ENCODE data around the gene MTPN.

Gene MTPN

DNA sequence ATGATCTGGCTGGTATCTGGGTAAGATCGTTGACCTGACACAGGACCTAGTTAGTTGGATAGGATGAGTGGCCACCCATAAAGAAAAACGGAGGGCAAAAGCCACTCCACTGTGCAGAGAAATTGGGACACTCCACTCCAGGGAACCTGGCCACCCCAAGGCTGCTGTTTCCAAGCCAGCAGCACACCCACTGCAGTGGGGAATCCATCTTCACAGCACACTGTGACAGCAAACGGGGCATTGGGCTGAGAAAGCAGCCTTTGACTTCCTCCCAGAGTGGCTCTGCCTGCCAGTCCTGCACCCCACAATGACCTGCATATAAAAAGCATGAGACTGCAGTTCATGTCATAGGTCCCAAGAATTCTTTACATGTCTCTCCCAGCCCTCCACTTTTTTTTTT is 52.9 kb downstream of the MTPN start:
- DNase-seq (ENCODE audit: low spot score) = no peak

DNA sequence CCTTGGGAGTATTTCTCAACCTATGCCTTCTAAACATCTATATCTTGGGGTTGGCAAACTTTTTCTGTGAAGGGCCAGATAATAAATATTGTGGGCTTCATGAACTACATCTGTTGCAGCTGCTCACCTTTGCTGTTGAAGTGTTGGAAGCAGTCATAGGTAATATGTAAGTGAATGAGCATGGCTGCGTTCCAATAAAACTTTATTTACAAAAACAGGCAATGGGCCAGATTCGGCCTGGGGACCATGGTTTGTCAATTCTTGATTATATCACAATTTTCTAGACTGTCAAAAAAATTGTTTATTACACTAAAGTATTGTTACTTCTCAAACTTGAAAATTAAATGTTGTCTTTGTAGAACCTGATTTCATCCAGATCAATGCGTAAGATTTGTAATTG is 54.9 kb downstream of the MTPN start:
- no peak for DNase-seq (ENCODE audit: low spot score)

DNA sequence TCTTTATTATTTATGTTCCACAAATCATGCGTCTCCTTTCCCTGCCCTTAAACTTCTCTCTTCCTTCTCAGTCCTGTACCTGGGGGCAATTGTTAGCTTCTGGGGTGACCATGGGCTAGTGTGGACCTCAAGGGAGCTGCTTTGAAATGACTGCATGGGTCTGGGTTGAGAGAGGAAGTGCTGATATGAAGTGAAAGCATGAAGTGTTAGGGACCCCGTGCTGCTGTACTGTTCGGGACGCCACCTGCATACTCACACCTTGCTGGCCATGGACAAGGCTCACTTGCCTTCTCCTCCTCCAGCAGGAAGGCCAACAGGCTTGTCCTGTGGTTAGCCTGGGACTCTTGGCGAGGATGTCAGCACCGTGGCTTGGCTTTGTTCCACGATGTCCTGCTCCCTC is 56.7 kb downstream of the MTPN start:
- DNase-seq (ENCODE audit: low spot score) = no peak

DNA sequence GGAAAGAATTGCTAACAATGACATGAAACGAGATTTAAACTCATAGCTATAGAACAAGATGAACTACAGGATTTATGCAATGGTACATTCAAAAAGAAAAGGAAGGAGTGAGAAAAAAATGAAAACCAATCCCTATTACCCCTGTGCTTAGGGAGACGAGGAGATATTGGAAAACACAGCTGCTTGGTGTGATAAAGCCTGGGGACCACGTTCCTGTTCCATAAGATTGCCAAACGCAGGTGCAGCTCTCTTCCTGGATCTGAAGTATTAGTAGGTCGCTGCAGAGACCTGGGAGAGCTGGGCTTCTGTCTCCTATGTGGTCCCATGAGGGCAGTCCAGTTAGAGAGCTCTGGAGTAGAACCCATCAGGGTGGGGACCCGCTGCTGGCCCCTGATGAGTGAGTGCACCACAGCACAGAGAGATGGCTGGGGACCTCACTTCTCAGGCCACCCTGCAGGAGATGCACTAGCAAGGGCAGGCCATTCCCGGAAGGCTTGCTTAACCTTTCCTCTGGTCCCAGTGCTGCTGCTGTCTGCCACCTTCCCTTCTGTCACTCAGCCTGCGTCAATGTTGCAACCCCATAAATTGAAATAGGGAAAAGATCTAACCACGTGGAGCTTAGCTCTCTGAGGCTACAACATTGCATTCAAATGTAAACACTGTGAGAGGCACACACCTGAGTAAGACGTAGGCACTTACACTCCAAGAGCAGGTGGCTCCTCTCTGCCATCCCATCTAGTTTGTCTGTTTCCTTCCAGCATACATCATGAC is 57.9 kb downstream of the MTPN start:
- no peak for DNase-seq (ENCODE audit: low spot score)

DNA sequence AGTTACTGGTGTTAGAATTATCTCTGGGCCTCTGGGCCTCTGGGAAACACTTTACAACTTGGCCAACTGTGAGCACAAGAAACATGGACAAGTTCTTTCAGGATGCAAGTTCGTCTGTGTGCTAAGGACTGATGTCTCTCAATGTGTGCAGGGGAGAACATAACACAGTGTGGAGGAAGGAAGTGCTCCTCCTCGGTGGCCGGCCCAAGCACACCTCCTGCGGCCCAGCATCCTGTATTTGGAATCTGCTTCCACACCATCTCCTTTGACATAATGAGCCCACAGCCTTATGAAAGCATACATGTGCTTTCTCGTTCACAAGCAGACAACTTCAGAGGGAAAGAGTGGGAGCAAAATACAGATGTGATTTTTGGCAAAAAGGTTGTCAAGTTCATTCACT is 59.0 kb downstream of the MTPN start:
- no peak for DNase-seq (ENCODE audit: low spot score)

DNA sequence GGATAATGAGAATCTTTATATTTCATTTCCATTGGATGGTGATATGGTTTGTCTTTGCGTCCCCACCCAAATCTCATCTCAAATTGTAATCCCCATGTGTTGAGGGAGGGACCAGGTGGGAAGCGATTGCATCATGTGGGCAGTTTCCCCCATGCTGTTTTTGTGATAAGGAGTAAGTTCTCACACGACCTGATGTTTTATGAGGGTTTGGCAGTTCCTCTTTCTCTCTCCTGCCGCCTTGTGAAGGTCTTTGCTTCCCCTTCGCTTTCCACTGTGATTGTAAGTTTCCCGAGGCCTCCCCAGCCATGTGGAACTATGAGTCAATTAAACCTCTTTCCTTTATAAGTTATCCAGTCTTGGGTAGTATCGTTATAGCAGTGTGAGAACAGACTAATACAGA is 59.4 kb downstream of the MTPN start:
- DNase-seq (ENCODE audit: low spot score) = no peak

DNA sequence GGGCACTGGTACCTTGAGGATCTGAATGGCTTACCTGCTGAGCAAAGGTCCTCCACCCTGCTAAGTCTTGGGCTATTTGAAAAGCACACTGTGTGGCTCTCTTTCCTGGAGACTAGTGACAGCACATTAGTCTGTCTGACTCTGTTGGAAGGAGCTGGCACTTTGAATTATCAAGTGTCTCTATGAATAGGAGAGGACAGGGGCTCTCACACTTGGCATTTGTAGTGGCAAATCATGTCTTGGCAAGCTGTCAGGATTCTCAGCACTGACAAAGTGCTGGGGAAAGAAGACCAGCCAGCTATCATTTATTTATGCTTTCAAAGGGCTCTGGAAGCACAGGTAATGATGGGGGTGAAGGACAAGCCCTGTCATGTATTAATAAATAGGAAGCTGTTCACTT is 62.8 kb downstream of the MTPN start:
- no peak for DNase-seq (ENCODE audit: low spot score)

DNA sequence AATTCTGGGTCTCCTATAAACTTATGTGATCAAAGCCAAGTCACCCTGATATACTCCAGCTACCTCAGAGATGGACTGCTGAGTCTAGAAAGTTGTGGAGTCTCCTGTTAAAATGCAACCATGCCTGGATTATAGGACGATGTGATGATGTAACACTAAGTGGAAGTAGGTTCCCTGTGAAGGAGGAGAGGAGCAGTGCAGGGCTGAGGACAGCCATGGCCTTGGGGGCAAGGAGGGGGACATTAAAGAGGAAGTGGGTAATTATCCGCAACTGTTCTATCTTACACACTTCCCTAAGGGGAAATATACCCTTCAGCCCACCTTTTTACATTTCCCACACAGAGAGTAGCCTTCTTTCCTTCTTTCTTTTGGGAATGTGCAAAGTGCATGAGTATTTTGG is 63.8 kb downstream of the MTPN start:
- DNase-seq (ENCODE audit: low spot score) = no peak

DNA sequence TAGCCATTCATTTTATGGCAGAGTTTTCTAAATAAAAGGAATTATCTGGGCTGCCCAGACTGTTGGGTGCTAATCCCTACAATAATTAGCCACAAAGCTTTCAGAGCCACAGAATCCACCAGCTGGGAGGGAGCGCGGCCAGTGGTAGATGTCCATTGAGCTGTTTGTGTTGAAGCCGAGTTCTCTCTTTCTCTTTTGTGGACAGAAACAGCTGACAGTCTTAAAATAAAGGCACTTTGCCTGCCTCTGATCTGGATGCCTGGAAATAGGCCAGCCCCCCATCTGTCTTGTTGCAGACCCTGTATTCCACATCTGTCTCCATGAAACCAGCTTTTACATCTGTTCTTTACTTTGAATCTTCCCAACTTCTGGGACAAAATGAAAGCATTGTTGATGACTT is 66.1 kb downstream of the MTPN start:
- no peak for DNase-seq (ENCODE audit: low spot score)

DNA sequence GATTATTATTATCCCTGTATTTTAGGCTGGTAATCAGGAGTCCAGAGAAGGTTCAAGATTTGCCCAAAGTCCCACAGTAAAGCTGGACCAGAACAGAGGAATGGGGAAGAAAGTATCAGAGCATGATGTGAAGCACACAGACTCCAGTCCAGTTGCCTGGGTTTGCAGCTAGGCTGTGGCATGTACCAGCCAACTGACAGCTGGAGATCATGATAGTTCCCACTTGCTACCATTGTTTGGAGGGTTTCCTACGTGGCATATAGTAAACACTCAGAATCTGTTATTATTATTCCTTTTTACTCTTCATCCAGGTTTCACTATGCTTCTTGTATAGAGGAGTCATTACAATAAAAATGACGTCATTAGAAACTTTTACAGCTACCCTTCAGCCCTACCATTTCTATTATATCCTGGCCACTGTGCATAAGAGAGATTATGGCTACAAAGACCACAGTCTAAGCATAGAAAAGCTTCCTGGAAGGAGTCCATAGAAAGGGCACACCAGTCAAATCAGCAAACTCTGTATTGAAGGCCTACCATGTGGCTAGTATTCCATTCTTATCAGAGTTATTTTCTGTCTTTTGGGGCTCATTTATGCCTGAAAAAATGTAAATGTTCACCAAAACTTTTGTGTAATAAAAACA is 66.6 kb downstream of the MTPN start:
- no peak for DNase-seq (ENCODE audit: low spot score)

DNA sequence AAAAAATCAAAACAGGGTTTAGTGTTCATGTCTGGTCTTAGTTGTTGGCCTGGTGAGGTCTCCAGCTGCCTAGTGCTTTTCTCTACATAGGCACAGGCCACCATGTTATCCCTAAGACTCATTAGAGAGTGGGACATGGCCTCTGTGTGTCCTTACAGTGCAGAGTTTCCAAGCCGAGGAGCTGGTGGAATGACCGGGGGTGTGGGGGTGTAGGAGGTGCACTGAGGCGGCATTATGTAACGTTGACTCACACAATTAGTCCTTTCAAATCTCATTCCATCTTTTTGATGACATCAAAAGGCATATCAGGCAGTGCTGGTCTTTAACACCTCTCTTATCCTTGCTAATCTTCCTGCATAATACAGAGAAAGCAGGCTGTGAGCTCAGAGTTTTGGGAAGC is 71.3 kb downstream of the MTPN start:
- no peak for DNase-seq (ENCODE audit: low spot score)

DNA sequence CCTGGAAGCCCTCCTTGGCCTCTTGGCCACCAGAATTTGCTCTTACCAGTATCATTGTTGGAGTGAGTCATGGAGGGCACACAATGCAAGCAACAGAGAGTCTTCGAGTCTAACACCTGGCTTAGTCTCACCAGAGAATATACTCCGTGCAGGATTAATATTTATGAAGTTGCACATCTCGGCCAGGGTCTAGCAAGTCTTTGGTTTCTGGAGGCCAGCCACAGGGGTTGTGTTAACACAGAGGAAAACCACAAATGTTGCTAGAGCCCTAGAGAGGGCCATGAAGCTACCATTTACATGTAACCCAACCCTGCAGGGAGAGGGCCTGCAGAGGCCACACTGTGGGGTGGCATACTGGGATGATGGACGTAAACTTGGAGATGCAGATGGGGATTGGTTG is 71.8 kb downstream of the MTPN start:
- no peak for DNase-seq (ENCODE audit: low spot score)

DNA sequence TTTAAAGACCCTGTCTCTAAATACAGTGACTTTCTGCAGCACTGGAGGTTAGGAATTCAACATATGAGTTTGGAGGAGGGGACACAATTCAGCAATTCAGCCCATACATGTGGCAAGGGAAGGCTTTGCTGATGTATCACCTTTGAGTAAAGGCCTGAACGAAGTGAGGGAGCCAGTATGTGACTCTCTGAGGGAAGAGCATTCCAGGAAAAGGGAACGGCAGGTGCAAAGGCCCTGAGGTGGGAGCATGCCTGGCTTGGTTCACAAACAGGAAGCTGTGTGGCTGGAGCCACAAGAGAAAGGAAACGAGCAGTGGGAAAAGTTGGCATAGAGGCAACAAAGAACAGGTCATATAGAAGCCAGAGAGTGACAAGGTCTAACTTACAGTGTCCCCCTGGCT is 72.9 kb downstream of the MTPN start:
- DNase-seq (ENCODE audit: low spot score) = no peak

DNA sequence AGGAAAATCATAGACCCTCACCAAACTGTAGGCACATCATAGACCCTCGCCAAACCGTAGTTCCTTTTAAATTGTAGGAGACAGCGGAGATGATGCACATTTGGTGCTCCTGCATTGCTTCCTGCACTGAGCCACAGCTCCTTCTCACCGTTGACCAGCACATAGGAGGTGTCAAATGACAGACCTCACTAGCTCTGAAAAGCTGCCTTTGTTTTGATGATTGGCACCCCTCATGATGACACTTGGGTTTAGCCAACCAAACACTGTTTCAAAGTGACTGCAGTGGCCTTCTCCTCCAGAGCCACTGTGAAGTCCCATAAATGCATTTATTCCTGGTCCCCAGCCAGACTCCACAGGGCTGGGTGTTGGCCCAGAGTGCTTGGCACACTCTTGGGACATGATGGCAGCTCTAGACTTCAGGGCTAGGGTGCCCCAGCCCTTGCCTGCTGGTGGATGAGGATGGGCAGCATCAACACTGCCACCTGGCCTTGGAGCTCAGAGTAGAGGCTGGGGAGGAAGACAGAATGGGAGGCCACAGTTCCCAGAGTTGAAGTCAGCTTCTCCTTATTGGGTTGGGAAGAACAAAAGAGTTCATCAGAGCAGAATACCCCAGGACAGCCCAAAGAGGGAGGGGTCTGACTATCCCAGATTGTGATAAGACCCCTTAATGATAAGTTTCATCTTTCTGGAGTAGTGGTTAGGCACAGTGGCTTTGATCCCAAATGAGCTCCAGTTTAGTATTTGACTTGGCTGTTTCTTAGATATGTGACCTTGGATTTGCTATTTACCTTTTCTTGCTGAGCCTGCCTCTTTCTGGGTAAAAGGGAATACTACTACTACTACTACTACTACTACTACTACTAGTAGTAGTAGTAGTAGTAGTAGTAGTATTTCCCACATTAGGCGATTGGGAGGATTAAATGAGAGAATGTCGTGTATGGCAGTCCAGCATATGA is 75.3 kb downstream of the MTPN start:
- DNase-seq (ENCODE audit: low spot score) = no peak

DNA sequence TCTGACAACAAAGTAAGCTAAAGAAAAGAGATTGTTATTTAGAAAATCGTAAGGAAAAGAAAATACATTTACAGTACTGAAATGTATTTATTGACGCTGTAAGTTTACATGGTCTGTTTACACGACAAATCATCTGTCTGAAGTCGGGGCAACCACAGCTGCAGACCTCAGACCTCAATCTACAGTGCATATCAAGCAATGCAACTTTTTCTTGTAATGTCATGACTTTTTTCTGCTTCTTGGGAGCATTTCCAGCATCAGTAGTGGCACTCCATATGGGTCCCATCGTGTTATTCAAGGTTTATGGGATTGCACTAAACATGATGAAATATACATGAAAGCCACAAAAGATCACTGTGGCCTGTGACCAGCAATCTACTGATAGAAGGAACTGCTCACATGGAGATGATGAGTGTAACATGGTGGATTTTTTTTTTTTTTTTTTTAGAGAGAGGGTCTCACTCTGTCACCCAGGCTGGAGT is 77.1 kb downstream of the MTPN start:
- DNase-seq (ENCODE audit: low spot score) = no peak

DNA sequence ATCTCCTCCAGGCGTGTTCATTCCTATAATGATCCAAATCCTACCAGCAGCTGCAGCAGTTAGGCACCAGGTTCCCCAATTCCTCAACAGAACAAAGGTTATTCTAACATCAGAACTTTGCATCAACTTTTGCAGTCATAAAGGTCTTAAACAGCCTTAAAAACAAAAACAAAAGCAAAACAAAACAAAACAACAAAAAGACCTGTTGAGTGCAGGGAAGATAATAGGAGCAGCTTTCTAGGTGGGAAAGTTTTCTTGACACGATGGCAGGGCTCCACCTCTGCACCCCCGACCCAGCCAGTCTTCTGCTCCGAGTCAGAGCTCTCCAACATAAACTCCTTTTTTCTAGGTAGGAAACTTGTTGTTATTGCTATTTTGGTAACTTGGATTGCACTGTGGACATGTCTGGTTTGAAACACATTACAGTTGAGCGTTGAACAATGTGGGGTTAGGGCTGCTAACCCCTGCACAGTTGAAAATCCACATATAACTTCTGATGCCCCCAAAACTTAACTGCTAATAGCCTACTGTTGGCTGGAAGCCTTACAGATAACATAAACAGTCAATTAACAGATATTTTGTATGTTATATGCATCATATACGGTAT is 77.6 kb downstream of the MTPN start:
- no peak for DNase-seq (ENCODE audit: low spot score)

DNA sequence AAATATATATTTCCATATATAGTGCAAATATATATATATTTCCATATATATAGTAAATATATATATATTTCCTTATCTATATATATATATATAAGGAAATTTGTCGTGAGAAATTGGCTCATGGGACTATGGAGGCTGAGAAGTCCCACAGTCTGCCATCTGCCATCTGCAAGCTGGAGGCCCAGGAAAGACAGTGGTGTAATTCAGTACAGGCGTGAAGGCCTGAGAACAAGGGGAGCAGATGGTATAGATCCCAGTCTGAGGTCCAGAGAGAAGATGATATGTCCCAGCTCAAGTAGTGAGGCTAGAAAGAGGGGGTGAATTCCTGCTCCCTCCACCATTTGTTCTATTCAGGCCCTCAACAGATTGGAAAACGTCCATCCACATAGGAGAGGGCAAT is 78.9 kb downstream of the MTPN start:
- no peak for DNase-seq (ENCODE audit: low spot score)

DNA sequence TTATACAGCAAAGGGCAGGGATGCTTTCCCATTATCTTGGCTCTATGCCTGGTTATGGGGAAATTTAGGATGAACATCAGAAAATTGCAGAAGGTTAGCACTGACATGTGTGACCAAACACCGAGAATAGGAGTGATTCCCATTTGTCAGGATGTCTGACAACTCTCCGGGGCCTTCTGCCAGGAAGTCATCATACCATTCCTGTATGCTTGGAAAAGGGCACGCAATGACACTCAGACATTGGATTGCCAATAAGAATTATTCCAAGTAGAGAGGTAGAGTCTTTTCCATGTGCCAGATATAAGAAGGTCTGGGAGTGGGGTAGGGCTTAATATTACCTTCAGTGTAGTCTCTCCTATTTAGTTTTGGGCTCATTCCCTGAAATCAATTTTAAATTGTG is 82.3 kb downstream of the MTPN start:
- no peak for DNase-seq (ENCODE audit: low spot score)

DNA sequence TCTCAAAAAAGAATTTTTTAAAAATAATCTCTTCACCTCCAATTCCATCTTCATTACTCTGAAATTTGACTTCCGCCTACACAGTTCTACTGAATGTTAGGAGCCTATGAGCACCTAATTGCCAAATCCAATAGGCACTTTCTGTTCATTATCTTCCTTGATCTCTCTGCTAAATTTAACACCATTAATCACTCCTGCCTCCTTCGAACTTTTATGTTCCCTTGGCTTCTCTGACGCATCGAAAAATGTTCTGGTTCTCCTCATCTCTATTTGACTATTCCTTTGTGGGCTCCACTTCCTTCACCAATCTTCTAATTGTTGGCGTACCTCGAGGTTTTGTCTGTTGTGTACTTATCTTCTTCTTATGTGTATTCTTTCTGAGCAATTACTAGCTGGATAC is 87.3 kb downstream of the MTPN start:
- no peak for DNase-seq (ENCODE audit: low spot score)

DNA sequence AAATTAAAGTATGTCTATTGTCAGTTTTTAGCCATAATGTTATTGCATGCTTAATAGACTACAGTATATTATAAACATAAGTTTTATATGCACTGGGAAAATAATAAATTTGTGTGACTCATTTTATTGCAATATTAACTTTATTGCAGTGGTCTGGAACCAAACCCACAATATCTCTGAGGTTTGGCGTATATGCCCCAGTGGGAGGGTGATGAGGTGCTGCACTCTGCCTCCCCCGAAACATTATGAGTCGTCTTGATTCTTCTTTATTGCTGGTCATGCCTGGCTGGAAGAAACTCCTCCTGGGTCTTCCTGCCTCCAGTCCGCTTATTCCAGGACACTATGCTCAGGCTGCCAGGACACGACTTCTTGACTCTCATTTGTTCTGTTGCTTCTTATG is 88.4 kb downstream of the MTPN start:
- no peak for DNase-seq (ENCODE audit: low spot score)

DNA sequence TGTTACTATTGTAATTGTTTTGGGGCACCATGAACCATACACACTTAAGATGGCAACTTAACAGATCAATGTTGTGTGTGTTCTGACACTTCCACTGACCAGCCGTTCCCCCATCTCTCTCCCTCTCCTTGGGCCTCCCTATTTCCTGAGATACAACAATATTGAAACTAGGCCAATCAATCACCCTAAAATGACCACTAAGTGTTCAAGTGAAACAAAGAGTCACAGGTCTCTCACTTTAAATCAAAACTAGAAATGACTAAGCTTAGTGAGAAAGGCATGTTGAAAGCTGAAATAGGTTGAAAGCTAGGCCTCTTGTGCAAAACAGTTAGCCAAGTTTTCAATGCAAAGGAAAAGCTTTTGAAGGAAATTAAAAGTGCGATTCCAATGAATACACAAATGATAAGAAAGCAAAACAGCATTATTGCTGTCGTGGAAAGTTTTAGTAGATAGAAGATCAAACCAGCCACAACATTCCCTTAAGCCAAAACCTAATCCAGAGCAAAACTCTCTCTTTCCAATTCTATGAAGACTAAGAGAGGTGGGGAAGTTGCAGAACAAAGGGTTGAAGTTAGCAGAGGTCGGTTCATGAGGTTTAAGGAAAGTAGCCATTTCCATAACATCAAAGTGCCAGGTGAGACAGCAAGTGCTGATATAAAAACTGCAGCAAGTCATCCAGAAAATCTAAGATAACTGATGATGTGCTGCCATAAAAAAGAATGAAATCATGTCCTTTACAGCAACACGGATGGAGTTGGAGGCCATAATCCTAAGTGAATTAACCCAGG is 90.6 kb downstream of the MTPN start:
- no peak for DNase-seq (ENCODE audit: low spot score)
